ENCODE data around the gene ATOH7.
A peak's percentile ranks its signal among the peaks of the same experiment; 100 is the strongest.
"Not testable (repeated sequence)": the region's sequence is repeated elsewhere in the genome, so short reads cannot be mapped to it uniquely, and the experiment has no call there.

The ATOH7 gene

DNA sequence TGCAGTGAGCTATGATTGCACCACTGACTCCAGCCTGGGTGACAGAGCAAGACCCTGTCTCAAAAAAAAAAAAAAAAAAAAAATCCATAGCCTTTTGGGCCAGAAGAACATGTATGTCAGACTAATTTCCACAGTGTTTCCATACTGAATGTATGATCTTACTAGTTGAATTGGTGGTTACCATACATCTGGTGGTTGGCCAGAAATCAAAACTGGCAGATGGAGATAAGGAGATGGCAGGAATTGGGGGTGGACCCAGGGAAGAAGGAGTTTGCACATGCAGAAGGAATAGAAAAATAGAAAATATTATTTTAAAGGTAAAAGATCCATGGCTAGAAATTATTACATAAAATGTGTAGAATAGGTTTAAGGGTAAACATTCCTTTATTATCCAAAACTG lies 3.7 kb upstream of the ATOH7 start:
- no peak for DNase-seq (ENCODE audit: low spot score)

DNA sequence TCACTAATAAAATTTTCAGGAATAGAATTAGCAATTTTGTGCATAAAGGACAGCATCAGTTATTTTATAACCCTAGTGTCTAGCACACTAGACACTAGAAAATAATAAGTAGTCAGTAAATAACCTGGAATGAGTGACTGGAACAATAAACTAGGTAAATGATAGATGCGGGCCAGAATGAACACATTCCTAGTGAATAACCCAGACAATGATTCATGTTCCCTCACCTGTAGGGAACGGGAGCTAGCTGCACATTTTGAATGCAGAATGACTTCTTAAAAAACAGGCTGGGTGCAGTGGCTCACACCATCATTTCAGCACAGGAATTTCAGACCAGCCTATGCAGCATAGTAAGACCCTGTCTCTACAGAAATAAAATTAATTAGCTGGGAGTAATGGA lies 3.2 kb upstream of the ATOH7 start:
- DNase-seq (ENCODE audit: low spot score): no peak

- no peak for DNase-seq (ENCODE audit: low spot score)
Observed at GRCh38 chr10:68233046-68233445, 1.1 kb upstream of the ATOH7 start.

- peak; percentile 70 for DNase-seq (ENCODE audit: low spot score)
Observed at GRCh38 chr10:68231106-68231816, 652 bp downstream of the ATOH7 start.

DNA sequence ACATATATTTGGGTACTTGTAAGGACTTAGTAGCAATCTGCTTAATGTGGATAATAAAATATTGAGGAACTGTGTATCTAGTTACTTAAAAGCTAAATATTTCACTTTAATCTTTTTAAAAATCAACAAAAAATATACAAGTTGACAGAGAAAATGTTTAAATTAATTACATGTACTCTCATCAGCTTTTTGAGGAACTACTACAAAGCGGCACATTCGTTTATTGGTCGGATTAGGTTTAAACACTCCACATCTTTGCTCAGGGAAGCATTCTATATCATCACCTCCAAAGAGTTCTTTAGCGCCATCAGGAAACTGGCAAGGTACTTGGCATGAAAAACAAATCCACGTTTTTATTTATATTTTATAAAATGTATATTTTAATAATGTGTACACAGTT lies 1.6 kb downstream of the ATOH7 start:
- DNase-seq (ENCODE audit: low spot score): no peak

GRCh38 chr10:68224810-68225209 lies 7.1 kb downstream of the ATOH7 start:
- DNase-seq (ENCODE audit: low spot score): no peak

DNA sequence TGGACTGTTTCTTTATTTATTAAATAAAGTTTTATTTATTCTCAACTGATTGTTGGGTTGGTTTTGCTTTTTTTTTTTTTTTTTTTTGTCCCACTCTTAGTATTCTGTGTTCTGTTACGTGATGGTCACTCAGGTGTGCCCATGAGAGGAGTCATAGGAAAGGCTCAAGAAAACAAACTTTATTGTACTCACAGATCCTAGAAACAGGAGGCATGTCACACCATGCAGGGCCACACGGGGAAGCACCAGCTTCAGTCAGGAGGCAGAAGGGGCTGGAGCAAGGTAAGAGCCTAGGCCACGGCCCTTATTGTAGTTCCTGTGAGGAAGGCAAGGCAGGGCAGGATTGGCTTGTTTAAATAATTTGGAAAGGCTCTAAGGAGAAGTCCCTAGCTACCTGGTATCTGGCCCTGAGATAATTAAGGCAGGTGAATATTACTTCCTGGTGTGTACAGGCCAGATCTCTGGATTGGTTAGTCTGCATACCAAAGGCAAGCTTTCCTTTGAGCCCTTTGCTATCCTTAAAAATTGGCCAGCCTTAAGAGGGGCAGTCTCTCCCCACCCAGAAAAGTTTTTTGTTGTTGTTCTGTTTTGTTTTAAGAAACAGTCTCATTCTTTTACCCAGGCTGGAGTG lies 8.3 kb downstream of the ATOH7 start:
- no peak for DNase-seq (ENCODE audit: low spot score)

- no peak for DNase-seq (ENCODE audit: low spot score)
Observed at GRCh38 chr10:68222391-68222790, 9.5 kb downstream of the ATOH7 start.

- DNase-seq (ENCODE audit: low spot score): no peak
Observed at GRCh38 chr10:68221196-68221595, 10.7 kb downstream of the ATOH7 start.

DNA sequence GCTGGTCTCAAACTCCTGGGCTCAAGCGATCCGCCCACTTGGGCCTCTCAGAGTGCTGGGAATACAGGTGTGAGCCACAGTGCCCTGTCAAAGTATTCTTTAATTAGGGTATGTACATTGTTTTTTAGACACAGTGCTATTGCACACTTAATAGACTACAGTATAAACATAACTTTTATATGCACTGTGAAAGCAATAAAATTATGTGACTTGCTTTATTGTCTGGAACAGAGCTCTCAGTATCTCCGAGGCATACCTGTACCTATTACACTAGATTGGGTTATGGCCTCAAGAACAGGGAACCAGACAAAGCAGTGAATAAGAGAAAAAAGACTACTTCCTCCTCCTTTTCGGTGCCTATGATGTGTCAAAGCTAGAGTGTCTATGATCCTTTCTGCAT lies 13.1 kb downstream of the ATOH7 start:
- no peak for DNase-seq (ENCODE audit: low spot score)

GRCh38 chr10:68212721-68213352 lies 19.1 kb downstream of the ATOH7 start:
- peak; percentile 16 for DNase-seq (ENCODE audit: low spot score)

GRCh38 chr10:68211669-68212068 lies 20.2 kb downstream of the ATOH7 start:
- DNase-seq (ENCODE audit: low spot score): no peak

DNA sequence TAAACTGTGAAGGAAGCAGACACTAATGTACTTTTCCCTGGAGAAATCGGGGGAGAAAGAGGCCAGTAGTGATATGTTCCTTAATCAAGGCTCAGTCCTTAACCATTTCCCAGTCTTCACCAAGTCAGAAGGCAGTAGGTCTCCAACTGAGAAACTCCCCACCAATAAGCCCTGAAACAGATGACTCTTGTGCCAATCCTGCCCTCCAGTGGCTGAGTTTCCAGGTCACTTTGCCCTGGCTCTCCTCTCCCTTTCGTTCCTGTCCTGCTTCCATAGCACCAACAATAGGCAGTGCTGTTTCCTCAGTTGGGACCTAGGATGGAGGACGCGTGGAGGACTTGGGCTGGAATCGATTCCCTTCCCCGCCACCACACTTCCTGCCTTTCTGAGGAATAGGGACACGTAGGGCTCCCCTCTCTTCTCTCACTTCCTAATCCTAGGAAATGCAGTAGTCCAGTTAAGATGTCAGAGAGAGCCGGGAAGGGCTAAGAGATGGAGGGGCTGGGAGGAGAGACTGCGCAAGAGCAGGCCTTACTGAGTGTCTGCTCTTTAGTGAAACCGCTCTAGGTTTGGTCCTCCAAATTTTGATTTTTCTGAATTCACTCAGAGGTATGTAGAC lies 23.4 kb downstream of the ATOH7 start:
- DNase-seq (ENCODE audit: low spot score): peak; percentile 75

- DNase-seq (ENCODE audit: low spot score): no peak
Observed at GRCh38 chr10:68202960-68203353, 29.0 kb downstream of the ATOH7 start.

DNA sequence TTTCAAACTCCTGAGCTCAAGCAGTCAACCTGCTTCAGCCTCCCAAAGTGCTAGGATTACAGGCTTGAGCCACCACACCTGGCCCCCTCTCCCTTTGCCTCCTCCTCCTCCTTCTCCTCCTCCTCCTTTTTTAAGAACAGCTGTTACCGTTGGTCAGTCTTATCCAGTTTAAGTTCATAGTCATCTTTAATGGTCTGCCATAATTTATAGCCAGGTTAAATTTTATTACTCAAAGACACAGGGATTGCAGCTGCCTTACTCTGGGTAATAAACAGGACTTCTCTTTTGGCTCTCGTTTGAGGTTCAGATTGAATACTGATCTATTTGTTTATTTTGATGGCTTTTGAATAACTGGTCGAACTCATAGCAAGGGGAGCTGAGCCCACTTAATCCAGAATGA lies 35.2 kb downstream of the ATOH7 start:
- DNase-seq (ENCODE audit: low spot score): no peak

DNA sequence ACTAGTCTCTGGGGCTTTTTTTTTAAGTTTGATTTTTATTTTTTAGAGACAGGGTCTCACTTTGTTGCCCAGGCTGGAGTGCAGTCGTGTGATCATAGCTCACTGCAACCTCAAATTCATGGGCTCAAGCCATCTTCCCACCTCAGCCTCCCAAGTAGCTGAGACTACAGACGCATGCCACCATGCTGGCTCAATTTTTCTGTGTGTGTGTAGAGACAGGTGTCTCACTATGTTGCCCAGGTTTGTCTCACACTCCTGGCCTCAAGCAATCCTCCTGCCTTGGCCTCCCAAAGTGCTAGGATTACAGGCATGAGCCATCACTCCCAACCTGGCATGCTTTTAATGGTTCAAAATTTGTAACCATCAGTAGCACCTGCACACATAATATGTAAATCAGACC lies 36.1 kb downstream of the ATOH7 start:
- DNase-seq (ENCODE audit: low spot score): not testable (repeated sequence)

DNA sequence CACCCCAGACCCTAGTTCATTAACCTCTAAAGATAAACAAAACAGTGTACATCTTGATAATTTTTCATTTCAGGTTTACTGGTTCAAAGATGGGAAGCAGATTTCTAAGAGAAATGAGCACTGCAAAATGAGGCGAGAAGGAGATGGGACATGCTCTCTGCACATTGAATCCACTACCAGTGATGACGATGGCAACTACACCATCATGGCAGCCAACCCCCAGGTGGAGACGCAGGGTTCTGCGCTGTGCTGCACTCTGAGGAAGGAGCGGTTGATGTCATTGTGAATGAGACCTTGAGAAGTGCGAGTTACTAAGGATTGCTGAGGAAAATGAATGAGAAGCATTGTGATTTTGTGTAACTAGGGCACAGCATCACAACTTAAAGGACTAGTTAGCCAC lies 37.6 kb downstream of the ATOH7 start:
- no peak for DNase-seq (ENCODE audit: low spot score)

- DNase-seq (ENCODE audit: low spot score): no peak
Observed at GRCh38 chr10:68192113-68192512, 39.8 kb downstream of the ATOH7 start.

DNA sequence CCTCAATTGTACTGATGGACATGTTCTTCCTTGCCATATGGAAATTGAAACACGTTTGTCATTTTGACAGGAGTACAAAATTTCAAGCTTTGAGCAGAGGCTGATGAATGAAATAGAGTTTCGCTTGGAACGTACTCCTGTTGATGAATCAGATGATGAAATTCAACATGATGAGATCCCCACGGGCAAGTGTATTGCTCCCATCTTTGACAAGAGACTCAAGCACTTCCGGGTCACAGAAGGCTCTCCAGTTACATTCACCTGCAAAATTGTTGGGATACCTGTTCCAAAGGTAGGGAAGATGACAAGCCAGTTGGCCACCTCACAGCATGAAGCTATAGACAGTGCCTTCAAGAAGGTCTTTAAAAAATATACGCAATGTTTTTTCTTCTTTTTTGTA lies 43.1 kb downstream of the ATOH7 start:
- no peak for DNase-seq (ENCODE audit: low spot score)

DNA sequence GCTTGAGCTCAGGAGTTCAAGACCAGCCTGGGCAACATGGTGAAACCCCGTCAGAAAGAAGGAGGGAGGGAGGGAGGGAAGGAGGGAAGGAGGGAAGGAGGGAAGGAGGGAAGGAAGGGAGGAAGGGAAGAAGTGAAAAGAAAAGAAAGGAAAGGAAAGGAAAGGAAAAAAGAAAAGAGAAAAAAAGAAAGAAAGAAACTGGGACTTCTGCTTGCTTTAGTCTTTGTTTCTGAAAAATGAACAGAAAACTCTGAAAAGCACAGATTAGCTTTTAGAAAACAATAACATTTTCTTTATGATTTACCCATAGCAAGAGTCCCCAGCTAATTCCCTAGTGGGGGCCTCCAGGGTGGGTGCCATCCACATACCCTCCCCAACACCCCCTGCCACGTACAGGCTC lies 46.8 kb downstream of the ATOH7 start:
- DNase-seq (ENCODE audit: low spot score): no peak

DNA sequence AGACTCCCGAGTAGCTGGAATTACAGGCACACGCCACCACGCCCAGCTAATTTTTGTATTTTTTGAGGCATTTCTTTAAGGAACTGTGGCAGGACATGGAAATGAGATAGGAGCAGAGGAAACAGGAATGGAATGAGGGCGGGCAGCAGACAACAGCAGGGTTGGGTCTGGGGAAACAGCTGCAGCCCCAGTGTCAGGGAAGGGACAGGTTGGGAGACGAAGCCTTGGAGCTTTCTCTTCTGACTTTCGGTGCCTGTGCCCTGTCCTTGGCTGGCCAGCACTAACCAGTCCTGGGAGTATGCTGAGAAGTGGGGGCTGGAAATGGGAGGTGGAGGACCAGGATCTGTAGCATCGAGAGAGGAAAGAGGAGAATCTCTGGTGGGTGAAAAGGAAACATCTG lies 47.4 kb downstream of the ATOH7 start:
- DNase-seq (ENCODE audit: low spot score): no peak

All from SW480 (cell line).